GM19193 (cell line): ENCODE measurements around the gene PODNL1.

Source experiments
- POLR2A ChIP-seq: IDR thresholded peaks from 4 replicates; pipeline ENCODE4 v1.6.1; 2011; ENCODE audit not compliant: insufficient read depth, insufficient read length; ENCODE audit errors: extremely low read depth

The PODNL1 gene

GRCh38 chr19:13952154-13952930 lies 14.1 kb upstream of the PODNL1 start, which contains the start of gene DCAF15:
Gene DCAF15, plus strand, starts transcription at chr19:13952509. Its CDS starts 4 bp downstream, at chr19:13952513.
- peak; percentile 78 for TF ChIP-seq POLR2A

GRCh38 chr19:13951799-13952153 lies 13.6 kb upstream of the PODNL1 start:
- TF ChIP-seq POLR2A: no peak

- no peak for TF ChIP-seq POLR2A
Measured at GRCh38 chr19:13951043-13951442, 12.8 kb upstream of the PODNL1 start.

GRCh38 chr19:13946414-13946813 lies 8.2 kb upstream of the PODNL1 start:
- TF ChIP-seq POLR2A: no peak

GRCh38 chr19:13942023-13942684 lies 3.9 kb upstream of the PODNL1 start:
- no peak for TF ChIP-seq POLR2A

- no peak for TF ChIP-seq POLR2A
Measured at GRCh38 chr19:13937479-13938300, 527 bp downstream of the PODNL1 start.

GRCh38 chr19:13935765-13936510 lies 2.3 kb downstream of the PODNL1 start:
- TF ChIP-seq POLR2A: no peak

- no peak for TF ChIP-seq POLR2A
Measured at GRCh38 chr19:13934785-13935109, 3.5 kb downstream of the PODNL1 start.

- no peak for TF ChIP-seq POLR2A
Measured at GRCh38 chr19:13932911-13933393, 5.3 kb downstream of the PODNL1 start.

GRCh38 chr19:13932149-13932637 lies 6.0 kb downstream of the PODNL1 start:
- no peak for TF ChIP-seq POLR2A

GRCh38 chr19:13931391-13932148 lies 6.6 kb downstream of the PODNL1 start:
- TF ChIP-seq POLR2A: no peak

- TF ChIP-seq POLR2A: no peak
Measured at GRCh38 chr19:13930402-13930801, 7.8 kb downstream of the PODNL1 start.

GRCh38 chr19:13929956-13930355 lies 8.3 kb downstream of the PODNL1 start:
- TF ChIP-seq POLR2A: no peak

GRCh38 chr19:13929340-13929739 lies 8.9 kb downstream of the PODNL1 start:
- TF ChIP-seq POLR2A: no peak
